Loucy (cell line): ENCODE measurements around the gene GNG2.

ENCODE experiments used
- H2AFZ ChIP-seq: fragments of 200-600 bp; sonication (generic); 2 replicates; pipeline ENCODE4 v1.6.0; 2016; ENCODE audit warnings: antibody characterized with exemption, mild to moderate bottlenecking, low read length, moderate library complexity
- H3F3A ChIP-seq: fragments of 200-600 bp; 2 replicates; pipeline ENCODE4 v1.6.0; 2016; ENCODE audit warnings: antibody characterized with exemption, low read depth, mild to moderate bottlenecking
- H3K27me3 ChIP-seq: fragments of 200-600 bp; sonication (generic); 2 replicates; pipeline ENCODE4 v1.6.1; 2014; ENCODE audit warnings: low read length, mild to moderate bottlenecking; ENCODE audit not compliant: insufficient read depth, poor library complexity, severe bottlenecking
- H3K36me3 ChIP-seq: fragments of 200-600 bp; sonication (generic); 2 replicates; pipeline ENCODE4 v1.6.1; 2016; ENCODE audit warnings: low read length; ENCODE audit not compliant: insufficient read depth
- H3K4me1 ChIP-seq: fragments of 200-600 bp; sonication (generic); 2 replicates; pipeline ENCODE4 v1.5.1; 2014; ENCODE audit warnings: low read length, mild to moderate bottlenecking; ENCODE audit not compliant: insufficient read depth, poor library complexity, severe bottlenecking
- H3K4me2 ChIP-seq: fragments of 200-600 bp; sonication (generic); 2 replicates; pipeline ENCODE4 v1.6.0; 2014; ENCODE audit warnings: antibody characterized with exemption, low read length, low read depth, mild to moderate bottlenecking; ENCODE audit not compliant: poor library complexity, severe bottlenecking
- H3K4me3 ChIP-seq: fragments of 200-600 bp; sonication (generic); 2 replicates; pipeline ENCODE4 v1.5.1; 2014; ENCODE audit warnings: low read length, mild to moderate bottlenecking, mixed read lengths; ENCODE audit not compliant: poor library complexity, severe bottlenecking
- H3K79me2 ChIP-seq: fragments of 200-600 bp; sonication (generic); 2 replicates; pipeline ENCODE4 v1.6.1; 2014; ENCODE audit warnings: low read length; ENCODE audit not compliant: insufficient read depth
- H3K9ac ChIP-seq: fragments of 200-600 bp; sonication (generic); 2 replicates; pipeline ENCODE4 v1.6.0; 2014; ENCODE audit warnings: mild to moderate bottlenecking, low read depth, low read length, moderate library complexity; ENCODE audit not compliant: poor library complexity, severe bottlenecking
- H3K9me2 ChIP-seq: fragments of 200-600 bp; sonication (generic); replicated peaks from 2 replicates; pipeline ENCODE4 v1.6.1; 2016; ENCODE audit warnings: low read depth, low read length, mixed read lengths
- H3K9me3 ChIP-seq: fragments of 200-600 bp; sonication (generic); 2 replicates; pipeline ENCODE4 v1.6.1; 2014; ENCODE audit warnings: mild to moderate bottlenecking, antibody characterized with exemption, low read length, low read depth; ENCODE audit not compliant: insufficient read depth
- H4K20me1 ChIP-seq: fragments of 200-600 bp; sonication (generic); 2 replicates; pipeline ENCODE4 v1.6.0; 2014; ENCODE audit warnings: antibody characterized with exemption, low read length, mild to moderate bottlenecking; ENCODE audit not compliant: insufficient read depth, poor library complexity, severe bottlenecking
- EZH2phosphoT487 ChIP-seq: fragments of 200-600 bp; IDR thresholded peaks from 2 replicates; pipeline ENCODE4 v1.6.1; 2018; ENCODE audit warnings: antibody characterized with exemption, mild to moderate bottlenecking, moderate library complexity, borderline replicate concordance
- TF ChIP-seq, protein P1 (sequence below): fragments of 200-600 bp; sonication (generic); conservative IDR thresholded peaks from 2 replicates; pipeline ENCODE4 v1.5.1; 2014; ENCODE audit warnings: mild to moderate bottlenecking, antibody characterized with exemption, low read length

The GNG2 gene

DNA sequence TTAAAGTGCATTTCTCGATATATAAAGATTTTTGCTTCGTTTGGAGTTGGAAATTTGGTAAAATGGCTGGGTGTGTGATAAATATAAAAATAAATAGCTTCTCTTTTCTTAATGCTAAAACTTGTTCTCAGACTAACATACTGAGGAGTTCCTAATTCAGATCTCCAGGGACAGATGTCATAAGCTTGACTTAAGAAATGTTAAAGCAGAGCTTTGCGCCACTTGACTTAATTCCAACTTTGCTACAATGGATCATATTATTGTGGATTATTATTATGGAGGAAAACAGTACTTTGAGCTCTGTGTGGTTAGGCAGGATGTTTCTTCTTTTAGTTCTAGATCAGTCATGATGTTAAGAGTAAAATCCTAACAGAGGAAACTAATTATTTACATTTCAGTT, 33.8 kb downstream of the GNG2 start:
- H3K79me2 ChIP-seq = peaks cover 92% of the 10 kb centered on the region
- peaks cover 13% of the 10 kb centered on the region; the same call in 1 of the 2 replicates for H3K36me3 ChIP-seq
- TF ChIP-seq, protein P1, sequence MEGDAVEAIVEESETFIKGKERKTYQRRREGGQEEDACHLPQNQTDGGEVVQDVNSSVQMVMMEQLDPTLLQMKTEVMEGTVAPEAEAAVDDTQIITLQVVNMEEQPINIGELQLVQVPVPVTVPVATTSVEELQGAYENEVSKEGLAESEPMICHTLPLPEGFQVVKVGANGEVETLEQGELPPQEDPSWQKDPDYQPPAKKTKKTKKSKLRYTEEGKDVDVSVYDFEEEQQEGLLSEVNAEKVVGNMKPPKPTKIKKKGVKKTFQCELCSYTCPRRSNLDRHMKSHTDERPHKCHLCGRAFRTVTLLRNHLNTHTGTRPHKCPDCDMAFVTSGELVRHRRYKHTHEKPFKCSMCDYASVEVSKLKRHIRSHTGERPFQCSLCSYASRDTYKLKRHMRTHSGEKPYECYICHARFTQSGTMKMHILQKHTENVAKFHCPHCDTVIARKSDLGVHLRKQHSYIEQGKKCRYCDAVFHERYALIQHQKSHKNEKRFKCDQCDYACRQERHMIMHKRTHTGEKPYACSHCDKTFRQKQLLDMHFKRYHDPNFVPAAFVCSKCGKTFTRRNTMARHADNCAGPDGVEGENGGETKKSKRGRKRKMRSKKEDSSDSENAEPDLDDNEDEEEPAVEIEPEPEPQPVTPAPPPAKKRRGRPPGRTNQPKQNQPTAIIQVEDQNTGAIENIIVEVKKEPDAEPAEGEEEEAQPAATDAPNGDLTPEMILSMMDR = no peak
- peaks cover 35% of the 10 kb centered on the region for H4K20me1 ChIP-seq
- H3F3A ChIP-seq = no peaks in the 10 kb centered on the region
- no peak overlapping the region for H3K9ac ChIP-seq
- peaks cover 32% of the 10 kb centered on the region for H3K4me1 ChIP-seq
- no peaks in the 10 kb centered on the region for H3K9me2 ChIP-seq
- H3K4me2 ChIP-seq = no peak overlapping the region
- no peaks in the 10 kb centered on the region for H3K9me3 ChIP-seq
- no peaks in the 10 kb centered on the region for H3K27me3 ChIP-seq
- H2AFZ ChIP-seq = no peak overlapping the region
- no peak overlapping the region for H3K4me3 ChIP-seq

DNA sequence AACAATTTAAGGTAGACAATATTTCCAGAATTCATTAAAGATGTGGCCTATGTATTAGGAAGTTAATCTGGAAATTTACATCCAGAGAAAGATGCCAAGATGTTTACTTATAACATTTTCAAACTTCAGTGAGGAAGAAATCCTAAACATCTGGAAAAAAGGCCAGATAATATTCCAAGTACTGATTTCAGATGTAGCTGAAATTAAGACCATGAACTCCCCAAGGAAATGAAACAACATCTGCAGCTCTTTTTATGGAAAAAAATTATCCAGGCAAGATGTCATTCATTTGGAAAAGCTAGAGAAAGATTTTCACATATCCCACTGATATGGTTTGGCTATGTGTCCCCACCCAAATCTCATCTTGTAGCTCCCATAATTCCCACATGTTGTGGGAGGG, 35.0 kb downstream of the GNG2 start:
- no peak for TF ChIP-seq EZH2phosphoT487
- TF ChIP-seq, protein P1 = no peak
- H3F3A ChIP-seq = no peaks in the 10 kb centered on the region
- H3K79me2 ChIP-seq = peaks cover 92% of the 10 kb centered on the region
- peaks cover 21% of the 10 kb centered on the region for H3K4me1 ChIP-seq
- H2AFZ ChIP-seq = no peak overlapping the region
- no peaks in the 10 kb centered on the region for H3K9me3 ChIP-seq
- H3K9me2 ChIP-seq = no peaks in the 10 kb centered on the region
- peaks cover 25% of the 10 kb centered on the region for H4K20me1 ChIP-seq
- no peaks in the 10 kb centered on the region for H3K27me3 ChIP-seq
- no peak overlapping the region for H3K4me3 ChIP-seq
- no peak overlapping the region for H3K4me2 ChIP-seq
- H3K9ac ChIP-seq = no peak overlapping the region
- H3K36me3 ChIP-seq = peaks cover 16% of the 10 kb centered on the region; the same call in 1 of the 2 replicates

GRCh38 chr14:51897791-51898355, 37.5 kb downstream of the GNG2 start:
- Histone ChIP-seq H3K27me3 (no peaks in the 10 kb centered on the region), H3K4me2 (no peak overlapping the region), H2AFZ (no peak overlapping the region), H3K9ac (no peak overlapping the region), H4K20me1 (peaks cover 8% of the 10 kb centered on the region), H3K79me2 (peaks cover 85% of the 10 kb centered on the region), H3K36me3 (peaks cover 13% of the 10 kb centered on the region; the same call in 1 of the 2 replicates), H3K4me3 (no peak overlapping the region), H3F3A (no peaks in the 10 kb centered on the region), H3K9me2 (no peaks in the 10 kb centered on the region), H3K9me3 (no peaks in the 10 kb centered on the region), H3K4me1 (peaks cover 21% of the 10 kb centered on the region)
- TF ChIP-seq, protein P1 = no peak
- no peak for TF ChIP-seq EZH2phosphoT487
